GM12878 (cell line): Measurements from ENCODE around the gene THRB. TPM values are rescaled to one million over a fixed set of nuclear protein-coding genes. Genes with fewer than 3 reads are reported as not detected.

Experiments
- ATAC-seq: fragments of 200-7000 bp; cut with Tn5 transposase; 3 replicates; pipeline ENCODE4 v1.9.1; 2020; ENCODE audit warnings: mild to moderate bottlenecking, moderate library complexity
- BruUV-seq: library from RNA; stranded (reverse); fragments of 400-500 nt; replicated peaks from 2 replicates; lab custom pipeline; 2021; lab: Mats Ljungman, UMichigan
- CTCF ChIA-PET: fragments of 300-600 bp; sonication (Branson Sonifier 250); formaldehyde crosslinking; extraction: SDS; loops from one replicate; lab custom pipeline; 2021; ENCODE audit warnings: inconsistent platforms; lab: Yijun Ruan, JAX
- POLR2A ChIA-PET: fragments of 350-600 bp; formaldehyde crosslinking; extraction: SDS; loops from one replicate; lab custom pipeline; 2021; ENCODE audit warnings: inconsistent platforms; lab: Charles Lee
- RAD21 ChIA-PET: fragments of 300-600 bp; sonication (Branson Sonifier 250); formaldehyde crosslinking; loops from one replicate; lab custom pipeline; 2023; ENCODE audit warnings: antibody characterized with exemption; ENCODE audit not compliant: unreplicated experiment; lab: Charles Lee
- SMC1A ChIA-PET: fragments of 300-600 bp; sonication (Branson Sonifier 250); formaldehyde crosslinking; loops from one replicate; lab custom pipeline; 2023; ENCODE audit not compliant: unreplicated experiment, uncharacterized antibody; lab: Charles Lee
- DNase-seq: peaks from one replicate; pipeline ENCODE4 v3.0.0-alpha.2; 2011; ENCODE audit warnings: low read depth, low spot score
- FAIRE-seq: peaks from 3 replicates; lab custom pipeline; 2011; peaks lifted over from hg19 to GRCh38; lab: Jason Lieb, UNC
- H2AFZ ChIP-seq: 2 replicates; pipeline ENCODE4 v1.6.0; 2011; ENCODE audit warnings: low read depth, low read length, control low read depth; ENCODE audit not compliant: control insufficient read depth
- H3K27ac ChIP-seq: 2 replicates; pipeline ENCODE4 v1.5.1; 2011; ENCODE audit warnings: control low read depth; ENCODE audit not compliant: control insufficient read depth, insufficient read depth
- H3K27me3 ChIP-seq, 2 experiments: replicated peaks in 1 of 2; 2 replicates each; pipeline versions ENCODE4 v1.6.0 to v1.6.1; 2011; ENCODE audit warnings: low read length in 1 of 2; ENCODE audit not compliant: control insufficient read depth in 2 of 2, insufficient read depth in 2 of 2
- H3K36me3 ChIP-seq, 2 experiments: 2 replicates each; pipeline ENCODE4 v1.5.1; 2011; ENCODE audit warnings: low read length in 1 of 2; ENCODE audit not compliant: control insufficient read depth in 2 of 2, insufficient read depth in 2 of 2
- H3K4me1 ChIP-seq: 2 replicates; pipeline ENCODE4 v1.6.1; 2011; ENCODE audit warnings: mild to moderate bottlenecking, low read length, moderate library complexity, mixed read lengths; ENCODE audit not compliant: control insufficient read depth, insufficient read depth
- H3K4me2 ChIP-seq: 2 replicates; pipeline ENCODE4 v1.6.0; 2011; ENCODE audit warnings: control low read depth; ENCODE audit not compliant: control insufficient read depth, insufficient read depth
- H3K4me3 ChIP-seq: fragments of 200-600 bp; sonication (generic); 2 replicates; pipeline ENCODE4 v1.5.1; 2016
- H3K79me2 ChIP-seq: 2 replicates; pipeline ENCODE4 v1.6.0; 2011; ENCODE audit warnings: low read length; ENCODE audit not compliant: control insufficient read depth, insufficient read depth
- H3K9ac ChIP-seq: 2 replicates; pipeline ENCODE4 v1.8.0; 2011; ENCODE audit warnings: low read length, control low read depth, mixed read lengths; ENCODE audit not compliant: control insufficient read depth, insufficient read depth
- H3K9me3 ChIP-seq: replicated peaks from 3 replicates; pipeline ENCODE4 v1.5.1; 2011; ENCODE audit warnings: mild to moderate bottlenecking, low read length; ENCODE audit not compliant: control insufficient read depth, insufficient read depth
- H4K20me1 ChIP-seq: 2 replicates; pipeline ENCODE4 v1.6.0; 2011; ENCODE audit not compliant: control insufficient read depth, insufficient read depth
- NFYA ChIP-seq: IDR thresholded peaks from 2 replicates; pipeline ENCODE4 v1.6.1; 2011; ENCODE audit warnings: low read depth, mild to moderate bottlenecking, low read length, improper control_type of control experiment, borderline replicate concordance
- NFYB ChIP-seq: IDR thresholded peaks from 2 replicates; pipeline ENCODE4 v1.6.1; 2011; ENCODE audit warnings: low read depth, mild to moderate bottlenecking, low read length, improper control_type of control experiment, moderate library complexity; ENCODE audit not compliant: insufficient read depth
- RELA ChIP-seq: fragments of 450-650 bp; IDR thresholded peaks from 2 replicates; pipeline ENCODE4 v1.8.0; 2014; ENCODE audit warnings: borderline replicate concordance; ENCODE audit not compliant: partially characterized antibody
- RFX5 ChIP-seq: IDR thresholded peaks from 2 replicates; pipeline ENCODE4 v1.6.1; 2011; ENCODE audit warnings: low read depth, low read length, improper control_type of control experiment
- SMAD1 ChIP-seq: fragments of 450-650 bp; IDR thresholded peaks from 2 replicates; pipeline ENCODE4 v1.6.1; 2018; ENCODE audit warnings: mild to moderate bottlenecking, low read depth; ENCODE audit not compliant: partially characterized antibody
- SREBF1 ChIP-seq: IDR thresholded peaks from 2 replicates; pipeline ENCODE4 v1.6.1; 2012; ENCODE audit warnings: mild to moderate bottlenecking, low read length
- STAT1 ChIP-seq: fragments of 450-650 bp; conservative IDR thresholded peaks from 2 replicates; pipeline ENCODE4 v1.6.1; 2014; ENCODE audit warnings: antibody characterized with exemption, mild to moderate bottlenecking
- STAT3 ChIP-seq: IDR thresholded peaks from 2 replicates; pipeline ENCODE4 v1.6.1; 2011; ENCODE audit warnings: low read depth, low read length, improper control_type of control experiment
- YBX1 ChIP-seq: fragments of 450-650 bp; IDR thresholded peaks from 2 replicates; pipeline ENCODE4 v1.6.1; 2016; ENCODE audit warnings: antibody characterized with exemption
- ZSCAN29 ChIP-seq: fragments of 450-650 bp; IDR thresholded peaks from 2 replicates; pipeline ENCODE4 v1.6.1; 2017; ENCODE audit warnings: mild to moderate bottlenecking, moderate library complexity
- WGBS: methylation state at CpG from one replicate; pipeline ENCODE4 v1.1.6; 2016; ENCODE audit warnings: low lambda C conversion rate; ENCODE audit not compliant: insufficient replicate concordance, insufficient coverage; ENCODE audit errors: missing lambda C conversion rate; 5-methylcytosine and 5-hydroxymethylcytosine counted together
- in situ Hi-C: fragments of 300-500 bp; cut with MboI; formaldehyde crosslinking; loops from 9 replicates; pipeline ENCODE4 v1.14.3; 2018; ENCODE audit warnings: mixed read lengths
- intact Hi-C: fragments of 100-400 bp; cut with micrococcal nuclease; formaldehyde crosslinking; loops from one replicate; pipeline ENCODE4 v1.14.2; 2022; ENCODE audit not compliant: unreplicated experiment
- polyA plus RNA-seq, 11 experiments: library from polyadenylated mRNA; depleted of rRNA in 4 of 11; unstranded in 6 of 11; stranded (reverse) in 5 of 11; fragments of >200 nt; fragmentation: Nextera tagmentation in 4 of 11; fragmentation: Illumina TruSeq in 1 of 11; extraction: Ambion mirVana in 4 of 11; extraction: Trizol in 1 of 11; gene quantifications; 1 replicate in 1 of 11; 2 replicates in 10 of 11; pipeline versions ENCODE4 v1.2.1 to v1.2.3, GENCODE V29; 2011 to 2016; ENCODE audit warnings: inconsistent platforms in 2 of 11, missing spikeins in 2 of 11, low read depth in 1 of 11
- total RNA-seq, 4 experiments: library from RNA; depleted of rRNA in 3 of 4; stranded (reverse); fragments of >200 nt in 3 of 4; fragmentation: Illumina TruSeq in 1 of 4; extraction: Trizol in 1 of 4; gene quantifications; 2 replicates each; pipeline versions ENCODE4 v1.2.1 to v1.2.3, GENCODE V29; 2013 to 2021
- TF ChIP-seq, protein P1 (sequence below): IDR thresholded peaks from 2 replicates; pipeline ENCODE4 v1.6.1; 2011; ENCODE audit warnings: borderline replicate concordance, low read depth, mild to moderate bottlenecking, moderate library complexity, mixed read lengths, low read length; ENCODE audit not compliant: insufficient read depth; ENCODE audit errors: extremely low read length

THRB gene
- total and polyA plus RNA-seq, 10 of the 15 experiments (the other 5 are each of a cell fraction or from before 2014, with no cell fraction given): 0.05 TPM; not detected in 9

DNA sequence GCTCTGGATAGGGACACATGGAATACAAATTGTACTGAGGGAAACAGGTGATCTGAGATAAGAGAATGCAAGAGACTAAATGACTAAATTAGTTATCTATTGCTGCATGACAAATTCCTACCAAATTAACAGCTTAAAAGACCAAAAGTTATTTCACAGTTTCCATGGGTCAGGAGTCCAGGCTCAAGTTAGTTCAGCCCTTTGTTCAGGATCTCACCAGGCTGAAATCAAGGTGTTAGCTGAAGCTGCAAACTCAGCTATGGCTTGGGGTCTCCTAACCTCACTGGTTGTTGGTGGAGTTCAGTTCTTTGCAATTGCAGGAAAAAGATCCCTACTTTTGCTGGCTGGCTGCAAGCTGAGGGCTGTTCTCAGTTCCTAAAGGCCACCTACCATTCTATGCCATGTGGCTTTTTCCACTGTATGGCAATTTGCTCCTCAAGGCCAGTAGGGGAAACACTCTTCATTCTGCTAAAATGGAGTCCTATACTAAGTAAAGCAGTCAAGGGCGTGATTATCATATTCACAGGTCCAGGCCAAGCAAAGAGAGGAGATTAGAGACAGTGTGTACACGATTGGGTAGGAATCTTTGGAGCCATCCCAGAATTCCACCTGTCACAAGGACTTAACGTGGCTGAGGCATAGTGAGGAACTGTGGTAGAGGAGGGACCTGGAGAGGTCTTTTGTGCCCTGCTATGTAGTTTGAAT, 53.7 kb downstream of the THRB start:
- DNase-seq (no peak), ATAC-seq (no peak), FAIRE-seq (no peak)
- no TSS peak for BruUV-seq
- intact Hi-C loops (no loop called here), in situ Hi-C loops (no loop called here)
- H3K36me3 ChIP-seq: no peaks in the 10 kb centered on the region
- no peak overlapping the region for H3K4me3 ChIP-seq
- ChIA-PET POLR2A (no interaction called here), RAD21 (no interaction called here), CTCF (no interaction called here), SMC1A (no interaction called here)
- no peaks in the 10 kb centered on the region for H3K27me3 ChIP-seq
- H3K79me2 ChIP-seq: no peaks in the 10 kb centered on the region
- H2AFZ ChIP-seq: no peak overlapping the region
- no peaks in the 10 kb centered on the region for H4K20me1 ChIP-seq
- TF ChIP-seq SMAD1 (no peak), NFYB (no peak), YBX1 (no peak), ZSCAN29 (no peak)
- no peak overlapping the region for H3K9ac ChIP-seq
- no peak overlapping the region for H3K4me2 ChIP-seq
- H3K4me1 ChIP-seq: no peaks in the 10 kb centered on the region
- WGBS: 2% methylated on average over 3 of the region's 3 CpGs
- no peaks in the 10 kb centered on the region for H3K9me3 ChIP-seq
- no peak overlapping the region for H3K27ac ChIP-seq

DNA sequence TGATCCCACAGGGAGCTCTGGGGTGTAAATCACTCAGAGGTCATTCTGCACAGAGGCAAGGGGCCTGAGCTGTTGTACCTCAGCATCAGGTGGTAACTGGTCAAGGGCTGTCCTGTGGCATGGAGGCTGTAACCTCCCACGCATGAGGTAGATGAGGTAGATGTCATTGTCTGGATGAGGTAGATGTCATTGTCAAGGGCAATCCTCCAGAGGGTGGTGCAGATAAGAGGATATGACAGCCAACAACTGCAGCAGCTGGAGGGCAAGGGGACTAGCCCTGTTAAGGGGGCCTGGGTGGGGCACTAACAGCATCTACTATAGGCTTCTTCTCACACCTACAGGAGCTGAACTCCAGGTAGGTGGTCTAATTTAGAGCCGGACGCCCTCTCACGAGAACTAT, 55.6 kb downstream of the THRB start:
- Histone ChIP-seq H3K4me1 (no peaks in the 10 kb centered on the region), H3K27ac (no peak overlapping the region), H3K27me3 (no peaks in the 10 kb centered on the region), H4K20me1 (no peaks in the 10 kb centered on the region), H2AFZ (no peak overlapping the region), H3K9ac (no peak overlapping the region), H3K4me3 (no peak overlapping the region), H3K9me3 (no peaks in the 10 kb centered on the region), H3K36me3 (no peaks in the 10 kb centered on the region), H3K79me2 (no peaks in the 10 kb centered on the region), H3K4me2 (no peak overlapping the region)
- no TSS peak for BruUV-seq
- ChIA-PET POLR2A (no interaction called here), SMC1A (no interaction called here), RAD21 (no interaction called here), CTCF (no interaction called here)
- in situ Hi-C loops: no loop called here
- TF ChIP-seq SREBF1 (no peak), RELA (no peak), STAT1 (no peak), RFX5 (no peak), NFYA (no peak), STAT3 (no peak)
- TF ChIP-seq, protein P1, sequence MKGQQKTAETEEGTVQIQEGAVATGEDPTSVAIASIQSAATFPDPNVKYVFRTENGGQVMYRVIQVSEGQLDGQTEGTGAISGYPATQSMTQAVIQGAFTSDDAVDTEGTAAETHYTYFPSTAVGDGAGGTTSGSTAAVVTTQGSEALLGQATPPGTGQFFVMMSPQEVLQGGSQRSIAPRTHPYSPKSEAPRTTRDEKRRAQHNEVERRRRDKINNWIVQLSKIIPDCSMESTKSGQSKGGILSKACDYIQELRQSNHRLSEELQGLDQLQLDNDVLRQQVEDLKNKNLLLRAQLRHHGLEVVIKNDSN: no peak
- no peak for ATAC-seq
- DNase-seq: no peak
- 38% methylated on average over 4 of the region's 4 CpGs for WGBS
- intact Hi-C loops: no loop called here
- FAIRE-seq: no peak
